NB4 (cell line): Measurements from ENCODE around the gene CLEC4M.

ENCODE experiments used
- CTCF ChIP-seq: IDR thresholded peaks from one replicate; pipeline ENCODE4 v1.5.1; 2012; ENCODE audit warnings: low read depth, low read length
- MAX ChIP-seq: IDR thresholded peaks from 2 replicates; pipeline ENCODE4 v1.6.1; 2011; ENCODE audit warnings: low read depth, low read length
- MYC ChIP-seq: IDR thresholded peaks from 2 replicates; pipeline ENCODE4 v1.6.1; 2011; ENCODE audit warnings: low read depth, low read length
- POLR2A ChIP-seq: IDR thresholded peaks from 2 replicates; pipeline ENCODE4 v1.6.1; 2011; ENCODE audit warnings: mild to moderate bottlenecking; ENCODE audit not compliant: insufficient read length; ENCODE audit errors: extremely low read depth

- TF ChIP-seq CTCF, result no peak
- TF ChIP-seq POLR2A, result no peak
- no peak for TF ChIP-seq MYC
- no peak for TF ChIP-seq MAX
Measured at GRCh38 chr19:7732045-7732444, 31.0 kb upstream of the CLEC4M start, which contains the start of gene CLEC4G.
